Hair follicle dermal papilla cell (primary cell): Measurements from ENCODE around the gene PTH2. TPM values are rescaled to one million over a fixed set of nuclear protein-coding genes. Genes with fewer than 3 reads are reported as not detected.

ENCODE experiments used
- total RNA-seq: library from RNA; depleted of rRNA; stranded (reverse); fragments of >200 nt; gene quantifications from 2 replicates; pipeline ENCODE4 v1.2.3, GENCODE V29; 2012

Gene PTH2, protein sequence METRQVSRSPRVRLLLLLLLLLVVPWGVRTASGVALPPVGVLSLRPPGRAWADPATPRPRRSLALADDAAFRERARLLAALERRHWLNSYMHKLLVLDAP
- not detected in 2 replicates for total RNA-seq

DNA sequence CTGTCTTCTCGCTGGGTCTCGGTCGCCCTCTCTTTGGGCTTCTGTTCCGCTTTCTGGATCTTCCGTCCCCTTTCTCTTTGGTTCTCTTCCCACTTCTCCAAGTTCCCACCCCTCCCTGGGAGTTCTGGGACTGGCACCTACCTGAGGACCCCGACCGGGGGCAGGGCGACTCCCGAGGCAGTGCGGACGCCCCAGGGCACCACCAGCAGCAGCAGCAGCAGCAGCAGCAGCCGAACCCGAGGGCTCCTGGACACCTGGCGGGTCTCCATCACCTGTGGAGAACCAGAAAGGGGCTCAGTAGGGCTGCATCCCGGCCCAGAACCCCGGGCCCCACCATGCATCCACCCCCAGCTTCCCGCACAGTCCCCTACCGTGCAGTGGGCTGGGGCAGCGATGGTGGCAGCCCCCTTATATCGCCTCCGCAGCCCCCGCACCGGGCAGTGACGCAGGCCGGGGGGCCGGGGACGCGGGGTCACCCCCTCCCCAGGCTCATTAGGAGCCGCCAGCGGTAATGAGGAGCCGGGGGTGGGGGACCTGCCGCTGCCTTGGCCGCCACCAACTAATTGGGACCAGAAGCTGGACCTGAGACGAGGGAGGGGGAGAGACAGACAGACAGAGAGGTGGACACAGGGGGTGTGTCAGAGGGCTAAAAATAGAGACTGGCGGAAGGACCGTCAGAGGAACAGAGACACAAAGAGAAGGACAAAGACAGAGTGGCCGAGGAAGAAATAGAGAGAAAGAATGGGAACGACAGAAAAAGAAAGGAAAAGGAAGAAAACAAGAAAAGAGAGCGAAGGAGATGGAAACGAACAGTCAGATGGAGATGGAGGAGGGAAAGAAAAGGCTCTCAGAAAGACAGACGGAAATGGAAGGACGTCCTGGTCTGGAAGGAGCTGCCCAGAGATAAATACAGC lies at the start of gene PTH2:
PTH2 (minus strand) TSS at position 371 of the 914 bp plus-strand sequence; CDS start at position 269, 102 bp downstream.

DNA sequence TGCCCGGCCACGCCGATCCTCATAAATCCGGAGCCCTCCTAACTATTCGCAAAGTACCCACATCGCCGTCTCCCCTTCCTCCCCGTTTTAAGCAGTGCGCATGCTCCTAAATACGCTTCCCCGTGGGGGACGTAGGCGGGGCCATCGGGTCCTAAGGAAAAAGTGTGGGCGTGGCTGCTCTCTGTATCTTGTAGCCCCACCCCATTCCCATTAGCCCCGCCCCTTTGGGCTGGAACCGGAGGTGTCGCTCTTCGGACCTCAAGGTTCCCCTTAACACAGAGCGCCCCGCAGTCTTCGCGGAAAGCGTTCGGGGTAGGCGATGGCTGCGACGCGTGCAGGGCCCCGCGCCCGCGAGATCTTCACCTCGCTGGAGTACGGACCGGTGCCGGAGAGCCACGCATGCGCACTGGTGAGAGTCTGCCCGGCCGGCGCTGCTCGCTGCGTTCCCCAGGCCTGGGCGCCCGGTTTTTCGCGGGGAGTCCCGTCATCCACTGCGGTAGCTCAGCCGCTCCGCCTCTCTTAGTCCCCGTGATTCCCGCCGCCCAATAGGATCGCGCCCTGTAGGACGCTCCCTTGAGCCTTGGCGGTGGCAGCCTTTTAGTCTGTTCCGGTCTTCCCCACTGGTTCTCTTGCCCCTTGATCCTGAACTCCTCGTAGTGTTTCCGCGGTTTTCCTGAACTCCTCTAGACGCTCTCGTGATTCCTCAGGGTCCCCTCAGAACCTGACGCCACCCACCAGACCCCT lies 29.9 kb upstream of the PTH2 start, which contains the start of gene ALDH16A1:
ALDH16A1 (plus strand) TSS at position 213 of the 744 bp plus-strand sequence; CDS start at position 320, 107 bp downstream.

DNA sequence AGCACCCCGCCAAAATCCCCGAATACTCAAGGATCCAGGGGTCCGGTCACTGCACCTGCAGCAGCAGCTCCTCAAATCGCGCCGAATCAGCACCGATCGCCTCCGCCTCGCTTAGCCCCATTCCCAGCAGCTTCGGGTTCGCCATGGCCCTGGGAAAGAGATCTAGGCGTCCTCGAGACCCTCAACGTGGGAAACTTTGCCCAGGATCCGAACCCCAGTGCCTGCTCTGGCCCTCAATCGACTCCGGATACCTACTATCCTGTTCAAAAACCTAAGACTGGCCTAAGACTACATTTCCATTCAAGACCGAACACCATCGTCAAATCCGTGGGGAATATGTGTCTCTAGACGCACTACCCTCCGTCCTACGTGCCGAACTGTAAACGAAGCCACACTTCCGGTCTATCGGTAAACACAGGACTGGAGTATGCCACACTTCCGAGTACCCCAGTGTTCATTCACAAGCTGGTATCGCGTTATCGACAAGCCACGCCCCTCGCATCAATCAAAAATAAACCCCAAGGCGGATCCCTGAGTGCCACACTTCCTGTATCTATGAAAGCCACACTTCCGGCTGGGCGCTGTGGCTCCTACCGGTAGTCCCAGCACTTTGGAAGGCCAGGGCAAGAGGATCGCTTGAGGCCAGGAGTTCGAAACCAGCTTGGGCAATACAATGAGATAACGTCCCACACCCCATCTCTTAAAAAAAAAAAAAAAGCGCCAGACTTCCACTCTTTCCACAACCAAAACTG lies 28.4 kb upstream of the PTH2 start, which contains the start of gene PIH1D1:
PIH1D1 (minus strand) TSS at position 385 of the 752 bp plus-strand sequence; CDS start at position 145, 240 bp downstream.

DNA sequence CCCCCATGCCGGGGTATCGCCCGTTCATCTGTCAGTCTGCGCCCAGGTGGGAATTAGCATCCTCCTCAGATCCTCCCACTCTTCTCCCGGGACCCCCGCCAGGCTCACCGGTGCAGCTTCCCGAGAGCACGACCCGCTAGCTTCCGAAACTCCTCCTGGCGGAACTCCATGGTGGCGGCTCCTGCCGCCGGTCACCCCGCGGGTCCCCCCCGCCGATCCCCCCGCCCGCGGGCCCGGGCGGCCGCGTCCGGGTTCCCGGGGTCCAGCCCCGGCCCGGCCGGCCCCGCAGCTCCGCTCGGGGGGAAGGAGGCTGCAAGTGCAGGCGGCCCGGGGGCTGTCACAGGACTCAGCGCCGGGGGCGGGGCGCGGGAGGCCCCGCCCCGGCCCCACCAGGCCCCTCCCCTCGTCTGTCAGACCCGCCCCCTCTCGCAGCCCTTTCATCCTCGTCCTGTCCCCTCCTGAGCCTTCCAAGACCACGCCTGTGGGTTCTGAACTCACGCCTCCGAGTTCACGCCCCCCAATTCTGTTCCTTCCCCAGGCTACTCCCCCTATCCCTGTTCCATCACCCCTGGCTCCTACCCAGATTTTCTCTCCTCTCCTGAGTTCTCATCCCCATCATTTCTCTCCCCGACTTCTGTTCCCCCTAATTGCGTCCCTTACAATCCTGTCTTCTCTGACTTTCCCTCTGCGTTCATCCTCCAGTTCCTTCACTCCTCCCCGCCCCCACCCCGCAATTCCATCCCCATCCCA lies 18.1 kb upstream of the PTH2 start, which contains the start of gene SLC17A7:
SLC17A7 (minus strand) TSS at position 318 of the 750 bp plus-strand sequence; CDS start at position 170, 148 bp downstream.

DNA sequence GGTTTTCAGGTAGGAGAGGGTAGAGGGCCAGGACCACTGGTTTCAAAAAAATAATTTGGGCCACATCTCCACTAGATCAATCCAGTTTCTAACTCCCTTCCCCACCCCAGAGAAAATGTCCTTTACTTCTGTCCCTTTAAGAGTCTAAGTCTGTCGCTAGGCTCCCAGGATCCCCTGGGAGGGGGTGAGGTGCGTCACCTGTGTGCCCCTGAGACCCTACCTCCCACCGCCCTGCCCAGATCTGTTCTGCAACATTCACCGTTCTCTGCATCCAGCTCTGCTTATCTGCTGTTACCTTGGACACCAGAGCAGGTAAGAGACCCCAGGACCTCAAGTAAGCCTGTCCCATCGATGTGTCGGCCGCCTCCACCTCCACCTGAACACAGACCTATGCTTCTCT lies 1.9 kb upstream of the PTH2 start, which contains the start of gene GFY:
GFY (plus strand) TSS at position 211 of the 400 bp plus-strand sequence. CDS start 1,043 bp downstream, outside the sequence.

DNA sequence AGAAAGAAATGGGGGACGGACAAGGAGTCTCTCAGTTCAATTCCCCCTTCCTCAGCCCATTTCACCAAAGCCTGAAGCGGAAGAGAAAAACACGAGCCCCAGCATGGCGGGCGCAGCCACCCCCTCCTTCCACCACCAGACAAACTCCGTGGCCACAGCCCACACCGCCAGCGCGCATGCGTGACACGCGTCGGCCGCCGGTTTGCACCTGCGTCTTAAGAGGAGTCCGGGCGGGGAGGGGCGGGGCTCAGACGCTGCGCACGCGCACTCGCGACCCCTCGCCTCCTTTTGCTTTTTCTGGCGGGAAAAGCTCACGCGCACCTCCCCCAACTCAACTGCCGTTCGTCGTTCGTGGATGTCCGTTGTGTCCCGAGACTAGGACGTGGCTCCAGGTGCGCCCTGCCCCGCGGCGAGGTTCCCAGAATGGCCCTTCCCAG lies 35.3 kb downstream of the PTH2 start, which contains the start of gene KASH5:
KASH5 (plus strand) TSS at position 314 of the 437 bp plus-strand sequence. CDS start 2,635 bp downstream, outside the sequence.

Other genes starting within 250 kb of the PTH2 start
- 0.12 and 0.16 TPM in 2 replicates for gene SLC6A16, start 98.2 kb downstream of the PTH2 start, total RNA-seq
- not detected in 2 replicates for gene CD37, start 88.0 kb downstream of the PTH2 start, total RNA-seq
- 36.8 and 42.8 TPM in 2 replicates for gene TEAD2, start 61.0 kb downstream of the PTH2 start, total RNA-seq
- 0.49 TPM in 1 of 2 replicates, not detected in the other for gene DKKL1, start 59.6 kb downstream of the PTH2 start, total RNA-seq
- not detected in 2 replicates for gene KASH5, start 35.2 kb downstream of the PTH2 start, total RNA-seq
- gene GFY, start 1.9 kb upstream of the PTH2 start, total RNA-seq, result not detected in 2 replicates
- gene SLC17A7, start 18.1 kb upstream of the PTH2 start, total RNA-seq, result 0.16 and 0.36 TPM in 2 replicates
- 65.1 and 68.2 TPM in 2 replicates for gene PIH1D1, start 28.4 kb upstream of the PTH2 start, total RNA-seq
- 36.0 and 39.0 TPM in 2 replicates for gene ALDH16A1, start 29.8 kb upstream of the PTH2 start, total RNA-seq
- 12.1 and 12.7 TPM in 2 replicates for gene FLT3LG, start 50.8 kb upstream of the PTH2 start, total RNA-seq
- gene RPL13A, start 64.2 kb upstream of the PTH2 start, total RNA-seq, result 1,679 and 1,804 TPM in 2 replicates
- gene RPS11, start 73.0 kb upstream of the PTH2 start, total RNA-seq, result 1,616 and 1,768 TPM in 2 replicates
- 76.9 and 77.5 TPM in 2 replicates for gene FCGRT, start 89.2 kb upstream of the PTH2 start, total RNA-seq
- gene RCN3, start 104.6 kb upstream of the PTH2 start, total RNA-seq, result 155 and 167 TPM in 2 replicates
- 46.8 and 50.1 TPM in 2 replicates for gene NOSIP, start 157.1 kb upstream of the PTH2 start, total RNA-seq
- 2.2 TPM in 1 of 2 replicates, not detected in the other for gene PRRG2, start 157.9 kb upstream of the PTH2 start, total RNA-seq
- 3.9 and 4.4 TPM in 2 replicates for gene PRR12, start 167.7 kb upstream of the PTH2 start, total RNA-seq
- gene RRAS, start 216.7 kb upstream of the PTH2 start, total RNA-seq, result 36.7 and 55.3 TPM in 2 replicates
- 21.7 and 23.8 TPM in 2 replicates for gene SCAF1, start 218.8 kb upstream of the PTH2 start, total RNA-seq
- 32.3 and 32.8 TPM in 2 replicates for gene IRF3, start 242.4 kb upstream of the PTH2 start, total RNA-seq
- gene BCL2L12, start 242.5 kb upstream of the PTH2 start, total RNA-seq, result 2.9 and 8.1 TPM in 2 replicates